ENCODE results near the gene ZNF679. TPM values are rescaled to one million over a fixed set of nuclear protein-coding genes. Genes with fewer than 3 reads are reported as not detected.
A peak's percentile ranks its signal among the peaks of the same experiment; 100 is the strongest.
"Not testable (repeated sequence)": the region's sequence is repeated elsewhere in the genome, so short reads cannot be mapped to it uniquely, and the experiment has no call there.

The ZNF679 gene
- total and polyA plus RNA-seq, 3 experiments from 2014 or later, result not detected

DNA sequence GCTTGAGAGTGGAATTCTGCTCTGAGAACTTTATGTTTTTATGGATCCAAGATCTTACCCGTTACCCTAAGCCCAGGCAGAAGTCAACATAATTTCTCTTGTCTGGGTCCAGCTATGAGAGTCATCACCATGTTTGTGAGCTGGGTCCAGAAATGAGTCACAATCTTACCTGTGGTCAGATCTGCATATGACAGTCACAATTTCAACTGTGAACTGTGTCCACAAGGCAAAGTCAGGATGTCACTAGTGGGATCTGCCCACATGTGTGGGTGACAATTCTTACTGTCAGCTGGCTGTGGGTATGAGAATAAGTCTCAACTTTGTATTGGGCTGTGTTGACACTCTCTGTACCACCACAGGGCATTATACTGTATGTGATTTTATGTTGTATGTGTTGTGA, 69.1 kb downstream of the ZNF679 start:
- H3K36me3 Mint-ChIP-seq; H3K4me3 Mint-ChIP-seq; H3K27me3 Mint-ChIP-seq; H3K4me1 Mint-ChIP-seq; H3K27ac ChIP-seq (ENCODE audit: low read depth, low read length); H3K4me3 ChIP-seq (ENCODE audit: low read length); H3K9me3 ChIP-seq (ENCODE audit: low read length); H3K27ac Mint-ChIP-seq; H3K27me3 ChIP-seq (ENCODE audit: insufficient read depth, low read length, poor library complexity, severe bottlenecking); H3K9me3 Mint-ChIP-seq; H3K4me1 ChIP-seq (ENCODE audit: insufficient read depth, low read length); CTCF ChIA-PET; DNase-seq; POLR2A ChIA-PET; H3K36me3 ChIP-seq (ENCODE audit: insufficient read depth, low read length): not testable (repeated sequence)

DNA sequence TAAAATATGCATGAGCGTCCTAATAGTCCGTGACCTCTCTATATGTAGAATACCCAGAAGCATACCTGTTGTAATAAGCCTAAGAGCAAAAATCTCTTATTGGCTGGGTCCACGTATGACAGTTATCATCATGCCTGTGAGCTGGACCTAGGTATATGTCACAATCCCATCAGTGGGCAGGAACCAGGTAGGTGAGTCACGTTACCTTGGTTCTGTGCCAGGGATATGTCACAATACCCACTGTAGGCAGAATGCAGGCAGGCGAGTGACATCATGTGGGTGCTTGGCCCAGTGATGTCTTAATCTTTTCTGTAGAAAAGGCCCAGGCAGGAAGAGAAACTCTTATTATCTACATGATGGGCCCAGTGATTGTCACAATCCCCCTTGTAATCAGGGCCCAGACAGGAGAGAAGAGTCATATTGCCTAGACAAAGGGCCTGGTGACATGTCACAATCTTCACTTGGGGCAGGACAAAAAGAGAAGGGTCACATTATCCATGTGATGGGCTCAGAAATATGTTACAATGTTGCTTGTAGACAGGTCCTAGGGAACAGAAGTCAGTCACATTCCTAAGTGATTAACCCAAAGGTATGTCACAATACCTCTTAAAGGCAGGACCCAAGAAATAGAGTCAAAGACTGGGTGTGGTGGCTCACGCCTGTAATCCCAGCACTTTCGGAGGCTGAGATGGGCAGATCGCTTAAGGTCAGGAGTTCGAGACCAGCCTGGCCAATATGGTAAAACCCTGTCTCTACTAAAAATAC, 72.5 kb downstream of the ZNF679 start:
- CTCF ChIA-PET, result interaction anchor here (1.3 kb wide), 1 partner anchor 13 kb away, joined by 3 read pairs; the partner anchor contains the start of gene ZNF736

DNA sequence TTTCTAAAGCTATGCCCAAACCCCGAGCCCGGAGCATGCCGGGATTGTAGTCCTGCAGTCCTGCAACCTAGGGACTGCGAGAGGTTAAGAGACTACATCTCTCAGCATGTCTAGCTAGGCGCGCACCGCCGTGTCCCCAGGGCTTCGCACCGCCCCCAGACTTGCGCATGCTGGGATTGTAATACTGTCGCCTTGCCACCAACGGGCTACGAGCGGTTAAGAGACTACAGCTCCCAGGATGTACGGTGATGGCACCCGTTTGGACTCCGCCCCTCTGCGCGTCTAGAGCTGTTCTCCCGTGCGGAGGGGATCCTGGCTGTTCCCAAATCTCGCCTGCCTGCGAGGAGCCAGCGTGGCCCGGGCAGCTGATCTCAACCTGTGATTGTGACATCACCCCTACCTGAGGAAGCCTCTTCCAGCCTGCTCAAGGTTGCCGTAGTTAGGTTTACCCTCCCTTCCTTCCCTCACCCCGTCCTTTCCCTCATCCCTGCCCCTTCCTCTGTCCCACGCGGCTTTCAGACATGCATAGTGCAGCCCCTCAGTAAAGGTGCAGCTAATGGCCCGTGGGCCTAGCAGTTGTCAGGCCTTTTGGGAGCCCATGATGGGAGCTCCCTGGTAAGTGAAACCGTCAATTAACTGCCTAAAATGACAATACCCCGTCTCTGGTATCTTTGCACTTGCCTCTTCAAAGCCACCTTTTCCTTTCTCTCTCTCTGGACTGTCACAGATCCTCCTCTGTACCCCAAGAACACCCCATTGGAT, 79.2 kb downstream of the ZNF679 start:
- Histone ChIP-seq H3K36me3 (ENCODE audit: insufficient read depth, low read length) (no peaks in the 10 kb centered on the region), H3K4me3 (ENCODE audit: low read length) (peak overlapping the region; percentile 81), H3K9me3 (ENCODE audit: low read length) (no peaks in the 10 kb centered on the region), H3K27me3 (ENCODE audit: insufficient read depth, low read length, poor library complexity, severe bottlenecking) (no peaks in the 10 kb centered on the region), H3K27ac (ENCODE audit: low read depth, low read length) (peak overlapping the region; percentile 74), H3K4me1 (ENCODE audit: insufficient read depth, low read length) (peaks cover 12% of the 10 kb centered on the region)
- Mint-ChIP-seq H3K9me3 (no peaks in the 10 kb centered on the region), H3K27ac (peak overlapping the region; percentile 59 to 100 (median 98)), H3K36me3 (peaks cover 0 to 7% (median 0%) of the 10 kb centered on the region in 3 donors), H3K4me3 (peak overlapping the region; percentile 88 to 99 (median 97)), H3K4me1 (peaks cover 17 to 28% (median 27%) of the 10 kb centered on the region in 3 donors), H3K27me3 (peaks cover 0 to 1% of the 10 kb centered on the region in 2 donors)
- POLR2A ChIA-PET, result interaction anchor here (0.8 to 1.6 kb wide), 4 partner anchors 8 to 487 kb away, joined by 3 to 15 read pairs (median 6); partner anchors contain the start of genes ZNF107, ZNF138 and ZNF680
- CTCF ChIA-PET, result interaction anchor here (0.8 to 1.3 kb wide), 6 partner anchors 10 to 699 kb away, joined by 3 to 7 read pairs (median 4); partner anchors contain the start of genes ERV3-1, ZNF107 and ZNF680
- DNase-seq, result peak; percentile 89 to 96 (median 92)

More for the DNA sequence above, 72.5 kb downstream of the ZNF679 start:
- H3K27me3 Mint-ChIP-seq, result peaks cover 0 to 1% of the 10 kb centered on the region in 2 donors
- no peaks in the 10 kb centered on the region for H3K27me3 ChIP-seq (ENCODE audit: insufficient read depth, low read length, poor library complexity, severe bottlenecking)
- no peaks in the 10 kb centered on the region for H3K9me3 Mint-ChIP-seq
- H3K27ac Mint-ChIP-seq, result no peak overlapping the region
- no peaks in the 10 kb centered on the region for H3K36me3 Mint-ChIP-seq
- no peaks in the 10 kb centered on the region for H3K4me1 ChIP-seq (ENCODE audit: insufficient read depth, low read length)
- H3K27ac ChIP-seq (ENCODE audit: low read depth, low read length), result no peak overlapping the region
- no peak for DNase-seq
- H3K9me3 ChIP-seq (ENCODE audit: low read length), result no peaks in the 10 kb centered on the region
- POLR2A ChIA-PET, result no interaction called here
- H3K4me3 Mint-ChIP-seq, result no peak overlapping the region
- no peaks in the 10 kb centered on the region for H3K36me3 ChIP-seq (ENCODE audit: insufficient read depth, low read length)
- peaks cover 0 to 2% (median 0%) of the 10 kb centered on the region in 3 donors for H3K4me1 Mint-ChIP-seq
- no peak overlapping the region for H3K4me3 ChIP-seq (ENCODE audit: low read length)

DNA sequence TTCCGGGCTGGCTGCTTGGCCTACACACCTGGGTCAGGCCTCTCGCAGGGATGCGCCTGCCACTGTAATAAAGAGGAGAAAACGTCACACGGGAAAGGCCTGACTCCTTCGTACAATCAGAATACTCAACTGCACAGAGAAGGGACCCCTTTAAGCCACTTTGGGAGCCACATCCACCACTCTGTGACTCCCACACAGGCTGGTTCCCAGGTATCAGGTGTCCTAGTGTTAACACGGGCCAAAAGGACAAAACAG, 79.7 kb downstream of the ZNF679 start:
- peak in 1 of 5 donors; percentile 3 for DNase-seq
- peak overlapping the region; percentile 88 to 99 (median 97) for H3K4me3 Mint-ChIP-seq
- Histone ChIP-seq H3K9me3 (ENCODE audit: low read length) (no peaks in the 10 kb centered on the region), H3K4me1 (ENCODE audit: insufficient read depth, low read length) (peaks cover 17% of the 10 kb centered on the region), H3K27me3 (ENCODE audit: insufficient read depth, low read length, poor library complexity, severe bottlenecking) (no peaks in the 10 kb centered on the region), H3K4me3 (ENCODE audit: low read length) (peak overlapping the region; percentile 81), H3K27ac (ENCODE audit: low read depth, low read length) (peak overlapping the region; percentile 74), H3K36me3 (ENCODE audit: insufficient read depth, low read length) (no peaks in the 10 kb centered on the region)
- peak overlapping the region; percentile 59 to 100 (median 98) for H3K27ac Mint-ChIP-seq
- peaks cover 21 to 30% (median 27%) of the 10 kb centered on the region in 3 donors for H3K4me1 Mint-ChIP-seq
- ChIA-PET POLR2A (interaction anchor here (1.5 to 1.6 kb wide), 2 partner anchors 255 to 358 kb away, joined by 8 to 15 read pairs; partner anchors contain the start of genes ZNF107 and ZNF680), CTCF (interaction anchor here (1.0 to 1.3 kb wide), 2 partner anchors 323 to 358 kb away, joined by 3 to 7 read pairs; partner anchors contain the start of gene ZNF107)
- peaks cover 0 to under 1% of the 10 kb centered on the region in 2 donors for H3K27me3 Mint-ChIP-seq
- H3K36me3 Mint-ChIP-seq, result peaks cover 0 to 7% (median 0%) of the 10 kb centered on the region in 3 donors
- H3K9me3 Mint-ChIP-seq, result no peaks in the 10 kb centered on the region

DNA sequence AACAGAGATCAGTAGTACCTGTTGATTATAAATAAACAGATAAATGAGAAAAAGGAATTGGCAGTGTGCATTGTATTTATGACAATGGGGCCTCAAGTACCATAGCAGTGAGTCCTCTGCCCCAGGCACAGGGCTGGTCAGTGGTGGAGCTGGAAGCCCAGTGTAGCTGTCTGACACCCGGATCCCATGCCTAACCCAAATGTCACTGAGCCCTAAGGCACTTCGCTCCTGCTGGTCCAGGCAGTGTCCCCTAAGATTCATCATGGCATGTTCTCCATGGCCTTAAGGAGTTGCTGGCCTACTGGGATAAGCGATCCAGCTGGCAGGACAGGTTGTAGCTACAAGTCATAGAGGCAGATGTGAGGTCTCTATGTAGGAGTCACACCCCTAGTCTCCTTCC, 82.2 kb downstream of the ZNF679 start:
- POLR2A ChIA-PET, result no interaction called here
- Histone ChIP-seq H3K36me3 (ENCODE audit: insufficient read depth, low read length) (no peaks in the 10 kb centered on the region), H3K27ac (ENCODE audit: low read depth, low read length) (no peak overlapping the region), H3K4me3 (ENCODE audit: low read length) (no peak overlapping the region), H3K4me1 (ENCODE audit: insufficient read depth, low read length) (peaks cover 35% of the 10 kb centered on the region), H3K9me3 (ENCODE audit: low read length) (no peaks in the 10 kb centered on the region), H3K27me3 (ENCODE audit: insufficient read depth, low read length, poor library complexity, severe bottlenecking) (no peaks in the 10 kb centered on the region)
- Mint-ChIP-seq H3K27ac (no peak overlapping the region), H3K27me3 (no peaks in the 10 kb centered on the region), H3K4me1 (peaks cover 44 to 55% (median 49%) of the 10 kb centered on the region in 3 donors), H3K9me3 (no peaks in the 10 kb centered on the region), H3K4me3 (no peak overlapping the region), H3K36me3 (peaks cover 0 to 19% (median 0%) of the 10 kb centered on the region in 3 donors)
- CTCF ChIA-PET, result no interaction called here
- DNase-seq, result no peak

DNA sequence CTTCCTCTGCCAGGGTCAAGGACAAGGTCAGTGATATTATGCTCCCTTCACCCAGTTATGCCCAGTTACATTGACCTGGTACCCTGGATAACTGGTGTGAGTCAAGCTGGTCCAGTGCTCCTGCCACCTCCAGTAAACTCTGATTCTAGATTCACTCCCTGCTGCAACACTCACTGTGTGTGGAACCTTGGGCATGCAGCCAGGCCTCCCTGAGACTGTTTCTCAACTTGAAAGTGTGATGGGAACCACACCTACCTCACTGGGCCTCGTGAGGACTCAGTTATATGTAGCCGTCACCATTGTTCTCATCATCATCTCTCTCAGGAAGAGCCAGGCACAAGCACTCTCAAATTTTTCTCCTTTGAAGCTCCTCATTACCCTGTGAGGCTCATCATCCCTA, 84.6 kb downstream of the ZNF679 start:
- Histone ChIP-seq H3K27ac (ENCODE audit: low read depth, low read length) (no peak overlapping the region), H3K4me1 (ENCODE audit: insufficient read depth, low read length) (peaks cover 26% of the 10 kb centered on the region), H3K4me3 (ENCODE audit: low read length) (no peak overlapping the region), H3K9me3 (ENCODE audit: low read length) (no peaks in the 10 kb centered on the region), H3K36me3 (ENCODE audit: insufficient read depth, low read length) (no peaks in the 10 kb centered on the region), H3K27me3 (ENCODE audit: insufficient read depth, low read length, poor library complexity, severe bottlenecking) (no peaks in the 10 kb centered on the region)
- DNase-seq, result no peak
- peak overlapping the region in 7 of 8 donors; percentile 28 to 99 (median 89) for H3K27ac Mint-ChIP-seq
- POLR2A ChIA-PET, result interaction anchor here (2.3 kb wide), 1 partner anchor 250 kb away, joined by 12 read pairs; the partner anchor contains the start of gene ZNF680
- H3K27me3 Mint-ChIP-seq, result no peaks in the 10 kb centered on the region
- peak overlapping the region in 2 of 7 donors; percentile 18 to 92 for H3K4me3 Mint-ChIP-seq
- peaks cover 39 to 55% (median 41%) of the 10 kb centered on the region in 3 donors for H3K4me1 Mint-ChIP-seq
- CTCF ChIA-PET, result interaction anchor here (1.2 to 1.6 kb wide), 2 partner anchors 10 to 260 kb away, joined by 3 to 4 read pairs; no protein-coding TSS in a partner anchor
- H3K36me3 Mint-ChIP-seq, result peaks cover 0 to 20% (median 2%) of the 10 kb centered on the region in 3 donors
- no peaks in the 10 kb centered on the region for H3K9me3 Mint-ChIP-seq

DNA sequence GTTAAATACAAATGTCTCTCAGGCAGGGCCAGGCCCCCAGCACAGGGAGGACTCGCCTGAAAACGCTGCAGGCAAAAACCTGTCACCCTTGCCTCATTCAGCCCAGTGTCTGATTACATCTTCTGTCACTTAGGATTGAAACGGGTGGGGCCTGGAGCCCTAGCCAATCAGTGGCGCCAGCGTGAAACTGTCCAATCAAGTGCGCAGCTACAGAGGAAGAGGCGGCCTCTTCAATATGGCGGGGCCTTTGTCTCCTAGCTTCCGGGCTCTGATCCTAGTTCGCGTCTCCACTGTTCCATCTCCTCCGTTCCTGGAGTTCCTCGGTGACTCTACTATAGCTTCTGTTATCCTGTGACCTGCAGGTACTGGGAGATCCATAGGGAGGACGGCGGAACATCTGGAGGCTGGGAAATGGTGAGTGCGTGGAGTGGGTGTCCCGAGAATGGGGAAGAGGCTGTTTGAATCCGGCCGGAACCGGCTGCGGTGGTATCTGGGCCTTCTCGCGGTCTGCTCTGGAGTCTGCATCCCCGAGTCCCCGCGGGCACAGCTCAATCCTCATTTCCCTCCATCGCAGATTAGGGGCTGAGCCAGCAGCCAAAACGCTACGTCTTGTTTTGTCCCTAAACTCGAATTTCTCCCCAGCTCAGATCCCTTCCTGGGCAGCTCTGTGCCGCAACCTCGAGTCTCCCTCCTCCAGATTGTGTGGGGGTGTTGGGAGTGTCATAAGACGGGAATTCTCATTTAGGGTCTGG, 85.6 kb downstream of the ZNF679 start, which contains the start of gene ZNF736:
Gene ZNF736 (plus strand): TSS at position 222 of the 752 bp plus-strand sequence. CDS start 190 bp downstream, at position 412.
- Mint-ChIP-seq H3K36me3 (peaks cover 0 to 21% (median 4%) of the 10 kb centered on the region in 3 donors), H3K4me3 (peak within 1 kb of the TSS; percentile 92 to 99 (median 99)), H3K9me3 (no peaks in the 10 kb centered on the region), H3K4me1 (peaks cover 34 to 53% (median 39%) of the 10 kb centered on the region in 3 donors), H3K27me3 (no peaks in the 10 kb centered on the region), H3K27ac (peak within 1 kb of the TSS; percentile 89 to 99 (median 98))
- Histone ChIP-seq H3K27ac (ENCODE audit: low read depth, low read length) (peak within 1 kb of the TSS; percentile 85), H3K36me3 (ENCODE audit: insufficient read depth, low read length) (no peaks in the 10 kb centered on the region), H3K9me3 (ENCODE audit: low read length) (no peaks in the 10 kb centered on the region), H3K4me3 (ENCODE audit: low read length) (peak within 1 kb of the TSS; percentile 98), H3K27me3 (ENCODE audit: insufficient read depth, low read length, poor library complexity, severe bottlenecking) (no peaks in the 10 kb centered on the region), H3K4me1 (ENCODE audit: insufficient read depth, low read length) (peaks cover 23% of the 10 kb centered on the region)
- POLR2A ChIA-PET, result interaction anchor here (0.7 to 2.3 kb wide), 7 partner anchors 8 to 480 kb away, joined by 3 to 12 read pairs (median 6); partner anchors contain the start of genes ZNF107, ZNF138 and ZNF680
- CTCF ChIA-PET, result interaction anchor here (1.2 to 1.6 kb wide), 2 partner anchors 11 to 13 kb away, joined by 3 to 4 read pairs; no protein-coding TSS in a partner anchor
- peak; percentile 80 to 94 (median 86) for DNase-seq
